Adrenal gland (tissue), 5 donors: ENCODE measurements around the gene HYOU1.

ENCODE experiments used
- CTCF ChIP-seq, 6 experiments: fragments of 450-650 bp in 4 of 6; fragments of 200-600 bp in 2 of 6; sonication (generic) in 1 of 6; IDR thresholded peaks; 1 replicate in 5 of 6; 2 replicates in 1 of 6; pipeline versions ENCODE4 v1.5.1 to v1.8.0; 2016 to 2021; ENCODE audit warnings: antibody characterized with exemption in 6 of 6, mild to moderate bottlenecking in 2 of 6, moderate library complexity in 1 of 6
- POLR2A ChIP-seq, 2 donors: fragments of 450-650 bp; IDR thresholded peaks; one replicate each; pipeline ENCODE4 v1.6.1; 2017; ENCODE audit warnings: antibody characterized with exemption in 2 of 2, mild to moderate bottlenecking in 2 of 2, moderate library complexity in 1 of 2
- donor health status: DM: no; HTN: no; CAD: no.

DNA sequence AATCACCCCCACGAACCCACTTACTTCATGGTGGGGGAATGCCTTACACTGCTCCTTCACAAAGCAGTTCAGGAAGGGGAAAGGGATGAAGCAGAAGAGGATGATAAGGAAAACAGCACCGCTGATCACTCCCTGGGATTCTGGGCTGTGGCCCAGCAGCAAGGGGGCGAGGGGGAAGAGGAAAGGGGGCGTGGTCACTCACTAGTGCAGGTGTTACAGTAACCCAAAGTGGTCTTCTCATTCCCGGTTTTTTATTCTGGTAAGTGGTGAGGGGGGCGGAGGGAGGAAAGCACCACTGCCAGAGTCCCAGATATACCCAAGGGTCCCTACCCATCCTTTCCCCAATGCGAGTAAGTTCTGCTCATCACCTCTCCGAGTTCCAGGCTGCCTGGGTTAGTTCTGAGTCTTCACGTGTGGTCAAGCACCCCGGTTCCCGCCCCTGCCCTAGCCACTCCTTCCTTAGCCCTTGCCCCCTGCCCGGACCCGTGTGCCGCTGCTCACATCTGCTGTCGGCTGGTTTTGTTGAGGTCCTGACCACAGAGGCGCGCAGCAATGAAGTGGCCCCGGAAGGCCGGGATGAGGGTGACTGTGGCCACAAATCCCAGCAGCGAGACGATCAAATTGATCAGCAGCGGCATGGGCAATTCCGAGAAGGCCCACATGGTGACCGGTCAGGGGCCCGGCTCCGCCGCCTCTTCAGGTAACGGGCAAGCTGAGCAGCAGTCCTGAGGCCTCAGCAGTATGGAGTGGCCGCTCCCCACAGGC is 44.2 kb upstream of the HYOU1 start:
- TF ChIP-seq CTCF (IDR thresholded peaks at IDR 0.05) (peak in 2 of 6 experiments; percentile 23 to 45), POLR2A (IDR thresholded peaks at IDR 0.05) (peak; percentile 10 to 15)
